ENCODE results near the gene RSBN1.

RSBN1 gene

GRCh38 chr1:113805639-113806038, 6.6 kb downstream of the RSBN1 start:
- no peak for DNase-seq (ENCODE audit: low read depth)
- no peak for TF ChIP-seq CTCF (IDR thresholded peaks at IDR 0.05; ENCODE audit: control insufficient read depth, insufficient read depth, low read depth, low read length, missing control alignments)
- no peak overlapping the region for H3K4me3 ChIP-seq (ENCODE audit: control insufficient read depth, low read depth, low read length)

- H3K4me3 ChIP-seq (ENCODE audit: control insufficient read depth, low read depth, low read length) = no peak overlapping the region
- no peak for DNase-seq (ENCODE audit: low read depth)
- TF ChIP-seq CTCF (IDR thresholded peaks at IDR 0.05; ENCODE audit: control insufficient read depth, insufficient read depth, low read depth, low read length, missing control alignments) = no peak
Measured at GRCh38 chr1:113805256-113805531, 7.1 kb downstream of the RSBN1 start.

- TF ChIP-seq CTCF (IDR thresholded peaks at IDR 0.05; ENCODE audit: control insufficient read depth, insufficient read depth, low read depth, low read length, missing control alignments) = no peak
- no peak overlapping the region for H3K4me3 ChIP-seq (ENCODE audit: control insufficient read depth, low read depth, low read length)
- peak; percentile 46 for DNase-seq (ENCODE audit: low read depth)
Measured at GRCh38 chr1:113804421-113805255, 7.6 kb downstream of the RSBN1 start.

- TF ChIP-seq CTCF (IDR thresholded peaks at IDR 0.05; ENCODE audit: control insufficient read depth, insufficient read depth, low read depth, low read length, missing control alignments) = no peak
- DNase-seq (ENCODE audit: low read depth) = no peak
- H3K4me3 ChIP-seq (ENCODE audit: control insufficient read depth, low read depth, low read length) = no peak overlapping the region
Measured at GRCh38 chr1:113802367-113803007, 9.8 kb downstream of the RSBN1 start.

GRCh38 chr1:113800487-113800886, 11.8 kb downstream of the RSBN1 start:
- DNase-seq (ENCODE audit: low read depth) = no peak
- H3K4me3 ChIP-seq (ENCODE audit: control insufficient read depth, low read depth, low read length) = no peak overlapping the region
- no peak for TF ChIP-seq CTCF (IDR thresholded peaks at IDR 0.05; ENCODE audit: control insufficient read depth, insufficient read depth, low read depth, low read length, missing control alignments)

- H3K4me3 ChIP-seq (ENCODE audit: control insufficient read depth, low read depth, low read length) = no peak overlapping the region
- no peak for TF ChIP-seq CTCF (IDR thresholded peaks at IDR 0.05; ENCODE audit: control insufficient read depth, insufficient read depth, low read depth, low read length, missing control alignments)
- DNase-seq (ENCODE audit: low read depth) = no peak
Measured at GRCh38 chr1:113797472-113797871, 14.8 kb downstream of the RSBN1 start.

Data from AG09309 (cell line).